GM19397 (cell line): ENCODE measurements around the gene PHF2.
"Not testable (repeated sequence)": the region's sequence is repeated elsewhere in the genome, so short reads cannot be mapped to it uniquely, and the experiment has no call there.

Experiments used
- ATAC-seq: cut with Tn5 transposase; IDR thresholded peaks from one replicate; pipeline ENCODE4 v1.9.1; 2021; ENCODE audit warnings: mild to moderate bottlenecking, moderate library complexity; ENCODE audit not compliant: unreplicated experiment

PHF2 gene

GRCh38 chr9:93662952-93663572 lies 86.7 kb downstream of the PHF2 start:
- ATAC-seq: no peak

- no peak for ATAC-seq
Measured at GRCh38 chr9:93663877-93664548, 87.6 kb downstream of the PHF2 start.

- ATAC-seq: no peak
Measured at GRCh38 chr9:93664549-93665120, 88.3 kb downstream of the PHF2 start.

GRCh38 chr9:93665128-93665636 lies 88.8 kb downstream of the PHF2 start:
- ATAC-seq: no peak

- ATAC-seq: no peak
Measured at GRCh38 chr9:93665637-93666438, 89.5 kb downstream of the PHF2 start.

- not testable (repeated sequence) for ATAC-seq
Measured at GRCh38 chr9:93666439-93666784, 90.0 kb downstream of the PHF2 start.

DNA sequence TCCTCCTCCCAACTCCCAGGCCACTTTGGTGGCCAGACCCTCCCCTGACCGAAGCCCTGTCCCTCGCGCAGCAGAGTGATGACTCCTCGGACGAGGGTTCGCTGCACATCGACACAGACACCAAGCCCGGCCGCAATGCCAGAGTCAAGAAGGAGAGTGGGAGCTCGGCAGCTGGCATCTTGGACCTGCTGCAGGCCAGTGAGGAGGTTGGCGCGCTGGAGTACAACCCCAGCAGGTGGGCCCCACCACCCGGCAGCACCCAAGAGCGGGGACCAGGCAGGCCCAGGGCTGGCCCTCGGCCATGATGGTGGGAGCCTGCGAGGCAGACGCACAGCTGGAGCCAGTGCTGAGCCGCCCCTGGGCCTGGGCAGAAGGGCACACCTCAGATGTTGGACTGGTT lies 90.6 kb downstream of the PHF2 start:
- no peak for ATAC-seq

- ATAC-seq: no peak
Measured at GRCh38 chr9:93667627-93668026, 91.2 kb downstream of the PHF2 start.

DNA sequence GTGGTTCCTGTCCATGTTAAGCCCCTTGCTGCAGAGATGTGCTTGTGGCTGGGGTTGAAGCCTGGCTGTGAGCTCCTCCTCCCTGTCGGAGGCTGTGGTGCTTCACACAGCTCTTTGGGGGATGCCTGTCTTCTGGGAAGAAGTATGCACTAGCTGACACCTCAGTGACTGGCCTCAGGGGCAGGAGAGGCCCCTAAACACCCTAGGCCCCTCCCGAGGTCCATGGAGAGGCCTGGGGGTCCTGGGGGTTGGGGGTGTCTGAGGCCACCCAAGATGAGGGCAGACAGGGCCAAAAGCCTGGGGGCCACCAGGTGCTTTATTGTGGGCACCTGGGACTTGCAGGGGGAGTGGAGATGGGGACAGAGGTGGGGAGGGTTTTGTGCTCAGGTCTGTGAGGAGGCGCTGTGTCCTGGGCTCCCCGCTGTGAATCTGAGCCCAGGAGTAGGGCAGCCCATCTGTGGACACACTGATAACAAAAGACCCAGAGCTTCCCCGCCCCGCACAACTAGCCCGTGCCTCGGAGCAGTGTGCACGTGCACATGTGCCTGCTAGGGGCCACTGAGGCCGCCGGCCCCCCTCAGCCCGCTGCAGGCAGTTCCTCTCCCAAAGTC lies 92.0 kb downstream of the PHF2 start:
- ATAC-seq: no peak

- ATAC-seq: no peak
Measured at GRCh38 chr9:93669116-93669957, 93.0 kb downstream of the PHF2 start.

DNA sequence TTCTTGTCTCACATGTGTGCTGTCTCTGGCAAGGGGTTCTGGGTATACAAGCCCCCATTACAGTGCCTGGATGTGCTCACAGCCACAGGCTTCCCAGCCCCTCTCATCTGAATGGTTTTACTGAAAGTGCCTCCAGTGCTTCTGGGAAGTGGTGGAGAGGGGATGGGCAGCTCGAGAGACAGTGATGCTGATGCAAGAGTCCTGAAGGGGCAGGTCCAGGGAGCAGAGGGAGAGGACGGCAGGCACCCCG lies 93.5 kb downstream of the PHF2 start:
- ATAC-seq: no peak

GRCh38 chr9:93670208-93671019 lies 94.0 kb downstream of the PHF2 start:
- no peak for ATAC-seq

DNA sequence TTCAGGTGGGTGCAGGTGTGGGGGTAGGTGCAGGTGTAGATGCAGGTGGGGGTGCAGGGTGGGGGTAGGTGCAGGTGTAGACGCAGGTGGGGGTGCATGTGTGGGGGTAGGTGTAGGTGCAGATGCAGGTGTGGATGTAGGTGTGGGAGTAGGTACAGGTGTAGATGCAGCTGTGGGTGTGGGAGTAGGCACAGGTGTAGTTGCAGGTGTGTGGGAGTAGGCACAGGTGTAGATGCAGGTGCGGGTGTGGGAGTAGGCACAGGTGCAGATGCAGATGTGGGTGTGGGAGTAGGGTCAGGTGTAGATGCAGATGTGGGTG lies 94.6 kb downstream of the PHF2 start:
- no peak for ATAC-seq

DNA sequence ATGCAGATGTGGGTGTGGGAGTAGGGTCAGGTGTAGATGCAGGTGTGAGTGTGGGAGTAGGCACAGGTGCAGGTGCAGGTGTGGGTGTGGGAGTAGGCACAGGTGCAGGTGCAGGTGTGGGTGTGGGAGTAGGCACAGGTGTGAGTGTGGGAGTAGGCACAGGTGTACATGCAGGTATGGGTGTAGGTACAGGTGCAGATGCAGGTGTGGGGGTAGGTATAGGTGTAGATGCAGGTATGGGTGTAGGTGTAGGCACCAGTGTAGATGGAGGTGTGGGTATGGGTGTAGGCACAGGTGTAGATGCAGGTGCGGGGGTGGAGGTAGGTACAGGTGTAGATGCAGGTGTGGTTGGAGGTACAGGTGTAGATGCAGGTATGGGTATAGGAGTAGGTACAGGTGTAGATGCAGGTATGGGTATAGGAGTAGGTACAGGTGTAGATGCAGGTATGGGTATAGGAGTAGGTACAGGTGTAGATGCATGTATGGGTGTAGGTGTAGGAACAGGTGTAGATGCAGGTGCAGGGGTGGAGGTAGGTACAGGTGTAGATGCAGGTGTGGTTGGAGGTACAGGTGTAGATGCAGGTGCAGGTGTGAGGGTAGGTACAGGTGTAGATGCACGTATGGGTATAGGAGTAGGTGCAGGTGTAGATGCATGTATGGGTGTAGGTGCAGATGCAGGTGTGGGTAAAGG lies 96.1 kb downstream of the PHF2 start:
- not testable (repeated sequence) for ATAC-seq

GRCh38 chr9:93673021-93673838 lies 96.8 kb downstream of the PHF2 start:
- ATAC-seq: no peak

DNA sequence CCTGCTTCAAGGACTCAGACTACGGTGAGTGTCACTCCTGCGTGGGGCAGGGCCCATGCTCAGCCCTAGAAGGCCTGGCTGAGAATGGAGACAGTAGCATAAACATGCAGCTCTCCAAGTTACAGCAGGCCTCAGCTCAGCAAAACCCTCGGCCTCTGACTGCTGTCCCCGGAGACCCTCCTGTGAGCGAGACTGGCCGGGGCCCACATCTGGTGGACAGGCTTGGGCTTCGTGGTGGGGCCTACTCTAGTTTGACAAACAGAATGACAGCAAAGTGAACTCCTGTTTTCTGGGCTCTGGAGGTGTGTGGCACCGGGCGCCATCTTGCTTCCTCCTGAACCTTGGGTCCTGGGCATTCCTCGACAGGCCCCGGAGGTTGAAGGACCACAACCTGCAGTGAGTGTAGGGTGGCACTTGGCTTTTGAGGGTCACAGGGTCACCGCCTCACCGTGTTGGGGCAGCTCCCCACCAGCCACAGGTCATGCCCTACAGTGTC lies 97.5 kb downstream of the PHF2 start:
- ATAC-seq: no peak

GRCh38 chr9:93674580-93675335 lies 98.4 kb downstream of the PHF2 start:
- ATAC-seq: no peak
